ENCODE data around the gene DDX39B. TPM values are rescaled to one million over a fixed set of nuclear protein-coding genes. Genes with fewer than 3 reads are reported as not detected.

DDX39B gene
- total and polyA plus RNA-seq, 2 of the 4 experiments (the other 2 are of a cell fraction), result 371 to 796 TPM

GRCh38 chr6:31585491-31585890 is 43.7 kb upstream of the DDX39B start:
- no peak for TF ChIP-seq BHLHE40 (IDR thresholded peaks at IDR 0.05; ENCODE audit: low read depth, low read length)
- peak; percentile 29; the same call in 1 of the 2 replicates for TF ChIP-seq CTCF (conservative IDR thresholded peaks at IDR 0.05; ENCODE audit: low read depth, low read length)
- no TSS peak for BruUV-seq (replicated peaks)
- H3K79me1 ChIP-seq (ENCODE audit: low read depth in 1 of 2, low read length in 2 of 2), result no peaks in the 10 kb centered on the region
- H3K56ac ChIP-seq (ENCODE audit: extremely low read depth, insufficient read depth, low read length), result no peak overlapping the region
- no peak overlapping the region for H4K8ac ChIP-seq (ENCODE audit: low read depth in 2 of 2, low read length in 2 of 2)
- no peak overlapping the region for H3K18ac ChIP-seq (ENCODE audit: low read depth, low read length)
- H2AK9ac ChIP-seq (replicated peaks; ENCODE audit: low read depth, low read length, poor library complexity), result no peak overlapping the region
- H3K4ac ChIP-seq (ENCODE audit: low read depth, low read length), result no peak overlapping the region
- H3K23ac ChIP-seq (ENCODE audit: low read depth, low read length), result no peak overlapping the region
- DNase-seq (no peak), ATAC-seq (ENCODE audit: low read depth) (no peak)
- POLR2A ChIA-PET (ENCODE audit: unreplicated experiment), result interaction anchor here (0.5 kb wide), 1 partner anchor 27 kb away, joined by 4 read pairs; no protein-coding TSS in a partner anchor
- dilution Hi-C loops (cut with HindIII; ENCODE audit: low sequenced_read_pairs, unreplicated experiment) (no loop called here), intact Hi-C loops (cut with micrococcal nuclease) (no loop called here), in situ Hi-C loops (cut with MboI; ENCODE audit: low sequenced_read_pairs) (no loop called here)
- H4K91ac ChIP-seq (ENCODE audit: insufficient read depth, low read depth, low read length), result no peak overlapping the region
- H3K27ac ChIP-seq (ENCODE audit: insufficient read depth, low read length), result no peak overlapping the region
- no peak overlapping the region for H2AK5ac ChIP-seq (ENCODE audit: low read depth, low read length)
- H3K4me3 ChIP-seq (ENCODE audit: insufficient read depth, low read depth, low read length), result no peak overlapping the region
- no peak overlapping the region for H3K14ac ChIP-seq (replicated peaks; ENCODE audit: low read depth, low read length)
- H3K9ac ChIP-seq (ENCODE audit: low read depth, low read length), result no peak overlapping the region
- H2AFZ ChIP-seq (replicated peaks; ENCODE audit: low read length, poor library complexity), result no peak overlapping the region
- H2BK15ac ChIP-seq (ENCODE audit: low read depth, low read length), result no peak overlapping the region
- no peaks in the 10 kb centered on the region; the same call in 1 of the 2 replicates for H3K9me1 ChIP-seq (ENCODE audit: insufficient read depth, low read length)
- no CpG with 5 or more reads among the region's 2 CpGs for WGBS, 2 experiments (ENCODE audit: extremely low coverage in 2 of 2, insufficient read length in 1 of 2)
- H4K5ac ChIP-seq (ENCODE audit: low read depth, low read length), result no peak overlapping the region
- no peak overlapping the region for H2BK5ac ChIP-seq (ENCODE audit: low read depth, low read length, poor library complexity, severe bottlenecking)
- H3K4me2 ChIP-seq (ENCODE audit: low read depth, low read length), result no peak overlapping the region
- no peaks in the 10 kb centered on the region for H4K20me1 ChIP-seq (ENCODE audit: insufficient read depth, low read length)
- H3K4me1 ChIP-seq (ENCODE audit: control insufficient read depth, insufficient read depth, low read length), result peaks cover 4% of the 10 kb centered on the region; the same call in 1 of the 2 replicates
- CTCF ChIA-PET, result interaction anchor here (1.2 to 1.4 kb wide), 2 partner anchors 34 to 39 kb away, joined by 4 to 8 read pairs; partner anchors contain the start of genes ATP6V1G2 and NFKBIL1
- peaks cover 11% of the 10 kb centered on the region for H3K27me3 ChIP-seq (ENCODE audit: control insufficient read depth, insufficient read depth, low read length)
- H3K36me3 ChIP-seq (ENCODE audit: control insufficient read depth, insufficient read depth, low read length), result no peaks in the 10 kb centered on the region
- H3K9me3 ChIP-seq (ENCODE audit: control insufficient read depth, insufficient read depth, low read length), result no peaks in the 10 kb centered on the region
- no peak overlapping the region for H2BK20ac ChIP-seq (ENCODE audit: low read depth, low read length)
- H2BK120ac ChIP-seq (ENCODE audit: low read depth, low read length), result no peak overlapping the region
